ENCODE data around the gene ELP4. TPM values are rescaled to one million over a fixed set of nuclear protein-coding genes. Genes with fewer than 3 reads are reported as not detected.

The ELP4 gene
- total RNA-seq, 1 experiment from 2014 or later: 17.2 TPM

DNA sequence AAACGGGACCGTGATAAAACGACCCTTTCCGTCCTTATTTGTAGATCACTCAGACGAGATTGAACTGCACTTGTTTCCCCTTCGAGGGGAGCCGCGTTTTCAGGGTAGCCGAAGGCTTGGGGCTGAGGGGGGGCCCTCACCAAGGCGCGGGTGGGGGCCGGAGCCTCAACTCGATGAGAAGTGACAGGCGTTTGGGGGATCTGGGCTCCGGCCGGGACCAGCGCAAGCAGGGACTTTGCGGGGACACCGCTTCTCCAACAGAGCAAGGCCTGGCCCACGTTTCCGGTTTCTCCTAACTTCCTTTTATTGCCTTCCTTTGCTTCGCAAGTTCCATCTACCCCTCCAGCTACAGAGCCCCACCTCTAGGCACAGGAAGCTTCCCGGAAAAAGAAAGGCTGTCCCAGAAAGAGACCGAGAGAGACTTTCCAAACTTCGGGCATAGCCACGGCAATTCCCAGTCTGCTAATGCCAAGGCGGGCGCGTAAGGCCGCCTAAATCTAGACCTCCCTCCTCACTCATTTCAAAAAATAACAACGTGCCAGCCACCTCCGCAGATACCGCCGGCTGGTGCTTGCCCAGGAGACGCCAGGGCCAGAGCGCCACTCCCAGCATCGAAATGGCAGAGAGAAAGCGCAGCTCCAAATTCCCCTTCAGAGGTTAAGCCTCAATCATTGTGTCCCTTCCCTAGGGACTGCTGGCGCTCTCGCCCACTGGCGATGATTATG is 294.9 kb downstream of the ELP4 start:
- ChIA-PET CTCF (no interaction called here), POLR2A (no interaction called here)
- H3K36me3 ChIP-seq (ENCODE audit: control insufficient read depth, insufficient read depth, low read length): no peaks in the 10 kb centered on the region
- H3K9me3 ChIP-seq (ENCODE audit: control insufficient read depth, insufficient read depth, low read depth, low read length): no peaks in the 10 kb centered on the region
- no peaks in the 10 kb centered on the region for H3K4me1 ChIP-seq (ENCODE audit: control insufficient read depth, insufficient read depth, low read length)
- peaks cover 35% of the 10 kb centered on the region for H3K27me3 ChIP-seq (ENCODE audit: control insufficient read depth, insufficient read depth, low read length)
- H3K4me3 ChIP-seq (ENCODE audit: low read depth in 2 of 2, low read length in 2 of 2): no peak overlapping the region
- in situ Hi-C loops (cut with HindIII; ENCODE audit: low pct_unique_long_range_greater_than_20kb, low sequenced_read_pairs) (no loop called here), intact Hi-C loops (cut with micrococcal nuclease; ENCODE audit: unreplicated experiment) (no loop called here)
- H3K27ac ChIP-seq (ENCODE audit: low read length): no peak overlapping the region
- TF ChIP-seq POLR2AphosphoS5 (IDR thresholded peaks at IDR 0.05; ENCODE audit: low read depth, low read length): no peak
- DNase-seq (ENCODE audit: low read depth, low spot score): no peak
- no TSS peak for BruUV-seq (replicated peaks)
- ATAC-seq: no peak

DNA sequence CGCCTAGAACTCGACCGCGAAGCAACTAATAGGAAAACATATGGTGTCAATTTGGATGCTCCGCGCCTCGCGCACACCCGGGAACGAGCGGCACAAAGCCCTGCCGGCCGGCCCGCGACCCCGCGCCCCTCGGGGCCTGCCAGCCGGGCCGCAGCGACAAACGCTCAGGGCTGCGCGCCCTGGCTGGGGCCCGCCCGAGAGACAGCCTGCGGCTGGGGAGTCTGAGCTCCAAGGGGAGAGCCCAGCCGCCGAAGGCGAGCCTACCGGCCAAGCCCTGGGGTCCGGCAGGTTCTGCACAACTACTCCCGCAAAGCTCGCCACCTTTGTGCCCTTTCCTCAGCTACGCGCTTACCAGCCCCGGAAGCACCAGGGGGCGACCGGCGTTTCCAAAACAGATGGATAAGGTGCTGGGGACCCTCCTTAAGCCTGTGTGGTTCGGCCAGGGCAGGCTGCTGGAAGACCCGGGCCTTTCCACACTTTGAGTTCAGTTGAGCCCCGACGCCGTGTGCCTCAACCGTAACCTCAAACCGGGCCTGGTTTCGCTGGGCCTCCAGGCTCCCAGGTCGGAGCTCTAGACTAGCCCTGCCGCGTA is 295.6 kb downstream of the ELP4 start:
- POLR2A ChIA-PET: no interaction called here
- no peak for ATAC-seq
- intact Hi-C loops (cut with micrococcal nuclease; ENCODE audit: unreplicated experiment) (no loop called here), in situ Hi-C loops (cut with HindIII; ENCODE audit: low pct_unique_long_range_greater_than_20kb, low sequenced_read_pairs) (no loop called here)
- no peaks in the 10 kb centered on the region for H3K36me3 ChIP-seq (ENCODE audit: control insufficient read depth, insufficient read depth, low read length)
- H3K27ac ChIP-seq (ENCODE audit: low read length): no peak overlapping the region
- H3K4me3 ChIP-seq (ENCODE audit: low read depth in 2 of 2, low read length in 2 of 2): no peak overlapping the region
- no peaks in the 10 kb centered on the region for H3K4me1 ChIP-seq (ENCODE audit: control insufficient read depth, insufficient read depth, low read length)
- H3K27me3 ChIP-seq (ENCODE audit: control insufficient read depth, insufficient read depth, low read length): peaks cover 36% of the 10 kb centered on the region
- H3K9me3 ChIP-seq (ENCODE audit: control insufficient read depth, insufficient read depth, low read depth, low read length): no peaks in the 10 kb centered on the region
- DNase-seq (ENCODE audit: low read depth, low spot score): no peak
- BruUV-seq (replicated peaks): no TSS peak
- no peak for TF ChIP-seq SIN3A (IDR thresholded peaks at IDR 0.05; ENCODE audit: borderline replicate concordance, insufficient read depth, low read depth, low read length)
- TF ChIP-seq, protein P1, sequence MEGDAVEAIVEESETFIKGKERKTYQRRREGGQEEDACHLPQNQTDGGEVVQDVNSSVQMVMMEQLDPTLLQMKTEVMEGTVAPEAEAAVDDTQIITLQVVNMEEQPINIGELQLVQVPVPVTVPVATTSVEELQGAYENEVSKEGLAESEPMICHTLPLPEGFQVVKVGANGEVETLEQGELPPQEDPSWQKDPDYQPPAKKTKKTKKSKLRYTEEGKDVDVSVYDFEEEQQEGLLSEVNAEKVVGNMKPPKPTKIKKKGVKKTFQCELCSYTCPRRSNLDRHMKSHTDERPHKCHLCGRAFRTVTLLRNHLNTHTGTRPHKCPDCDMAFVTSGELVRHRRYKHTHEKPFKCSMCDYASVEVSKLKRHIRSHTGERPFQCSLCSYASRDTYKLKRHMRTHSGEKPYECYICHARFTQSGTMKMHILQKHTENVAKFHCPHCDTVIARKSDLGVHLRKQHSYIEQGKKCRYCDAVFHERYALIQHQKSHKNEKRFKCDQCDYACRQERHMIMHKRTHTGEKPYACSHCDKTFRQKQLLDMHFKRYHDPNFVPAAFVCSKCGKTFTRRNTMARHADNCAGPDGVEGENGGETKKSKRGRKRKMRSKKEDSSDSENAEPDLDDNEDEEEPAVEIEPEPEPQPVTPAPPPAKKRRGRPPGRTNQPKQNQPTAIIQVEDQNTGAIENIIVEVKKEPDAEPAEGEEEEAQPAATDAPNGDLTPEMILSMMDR (IDR thresholded peaks at IDR 0.05): no peak
- no peak for TF ChIP-seq POLR2AphosphoS5 (IDR thresholded peaks at IDR 0.05; ENCODE audit: low read depth, low read length)
- TF ChIP-seq, protein P2, sequence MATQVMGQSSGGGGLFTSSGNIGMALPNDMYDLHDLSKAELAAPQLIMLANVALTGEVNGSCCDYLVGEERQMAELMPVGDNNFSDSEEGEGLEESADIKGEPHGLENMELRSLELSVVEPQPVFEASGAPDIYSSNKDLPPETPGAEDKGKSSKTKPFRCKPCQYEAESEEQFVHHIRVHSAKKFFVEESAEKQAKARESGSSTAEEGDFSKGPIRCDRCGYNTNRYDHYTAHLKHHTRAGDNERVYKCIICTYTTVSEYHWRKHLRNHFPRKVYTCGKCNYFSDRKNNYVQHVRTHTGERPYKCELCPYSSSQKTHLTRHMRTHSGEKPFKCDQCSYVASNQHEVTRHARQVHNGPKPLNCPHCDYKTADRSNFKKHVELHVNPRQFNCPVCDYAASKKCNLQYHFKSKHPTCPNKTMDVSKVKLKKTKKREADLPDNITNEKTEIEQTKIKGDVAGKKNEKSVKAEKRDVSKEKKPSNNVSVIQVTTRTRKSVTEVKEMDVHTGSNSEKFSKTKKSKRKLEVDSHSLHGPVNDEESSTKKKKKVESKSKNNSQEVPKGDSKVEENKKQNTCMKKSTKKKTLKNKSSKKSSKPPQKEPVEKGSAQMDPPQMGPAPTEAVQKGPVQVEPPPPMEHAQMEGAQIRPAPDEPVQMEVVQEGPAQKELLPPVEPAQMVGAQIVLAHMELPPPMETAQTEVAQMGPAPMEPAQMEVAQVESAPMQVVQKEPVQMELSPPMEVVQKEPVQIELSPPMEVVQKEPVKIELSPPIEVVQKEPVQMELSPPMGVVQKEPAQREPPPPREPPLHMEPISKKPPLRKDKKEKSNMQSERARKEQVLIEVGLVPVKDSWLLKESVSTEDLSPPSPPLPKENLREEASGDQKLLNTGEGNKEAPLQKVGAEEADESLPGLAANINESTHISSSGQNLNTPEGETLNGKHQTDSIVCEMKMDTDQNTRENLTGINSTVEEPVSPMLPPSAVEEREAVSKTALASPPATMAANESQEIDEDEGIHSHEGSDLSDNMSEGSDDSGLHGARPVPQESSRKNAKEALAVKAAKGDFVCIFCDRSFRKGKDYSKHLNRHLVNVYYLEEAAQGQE (IDR thresholded peaks at IDR 0.05; ENCODE audit: insufficient read depth in 1 of 2, low read depth in 2 of 2, low read length in 1 of 2): no peak
- TF ChIP-seq TCF7L2 (IDR thresholded peaks at IDR 0.05; ENCODE audit: low read depth, low read length): no peak
- CTCF ChIA-PET: no interaction called here

DNA sequence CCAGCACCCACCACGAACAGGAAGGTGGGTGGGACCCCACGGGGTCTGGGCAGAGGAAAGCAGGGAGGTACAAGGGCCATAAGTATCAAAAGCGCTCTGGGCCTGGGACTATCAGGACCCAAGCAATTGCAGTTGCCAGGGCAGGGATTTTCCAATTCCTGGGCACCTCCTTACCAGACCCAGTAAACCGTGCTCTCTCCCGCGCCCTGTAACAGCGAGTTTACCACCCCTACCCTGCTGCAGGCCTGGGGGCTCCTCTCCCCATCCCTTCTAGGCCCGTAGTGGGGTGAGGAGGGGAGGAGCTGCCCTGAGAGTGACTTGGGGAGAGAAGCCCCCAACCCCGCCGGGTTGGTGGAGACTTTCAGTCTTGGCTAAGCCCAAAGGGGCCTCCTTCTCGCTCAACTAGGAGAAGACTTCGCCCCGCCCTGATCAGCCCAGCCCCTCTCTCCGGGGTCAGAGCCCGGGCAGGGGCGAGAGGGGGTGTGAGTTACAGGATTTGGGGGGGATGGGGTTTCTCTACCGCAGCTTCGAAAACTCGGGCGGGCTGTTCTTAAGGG is 296.1 kb downstream of the ELP4 start:
- H3K27ac ChIP-seq (ENCODE audit: low read length): no peak overlapping the region

More for the DNA sequence above, 296.1 kb downstream of the ELP4 start:
- no peaks in the 10 kb centered on the region for H3K4me1 ChIP-seq (ENCODE audit: control insufficient read depth, insufficient read depth, low read length)
- no peak overlapping the region for H3K4me3 ChIP-seq (ENCODE audit: low read depth in 2 of 2, low read length in 2 of 2)
- no peak for ATAC-seq
- DNase-seq (ENCODE audit: low read depth, low spot score): no peak
- ChIA-PET POLR2A (no interaction called here), CTCF (interaction anchor here (0.6 kb wide), 1 partner anchor 15 kb away, joined by 6 read pairs; no protein-coding TSS in a partner anchor)
- no peaks in the 10 kb centered on the region for H3K9me3 ChIP-seq (ENCODE audit: control insufficient read depth, insufficient read depth, low read depth, low read length)
- TF ChIP-seq SIN3A (IDR thresholded peaks at IDR 0.05; ENCODE audit: borderline replicate concordance, insufficient read depth, low read depth, low read length): no peak
- TF ChIP-seq TCF7L2 (IDR thresholded peaks at IDR 0.05; ENCODE audit: low read depth, low read length): no peak
- TF ChIP-seq, protein P1 (IDR thresholded peaks at IDR 0.05): no peak
- TF ChIP-seq, protein P2 (IDR thresholded peaks at IDR 0.05; ENCODE audit: insufficient read depth in 1 of 2, low read depth in 2 of 2, low read length in 1 of 2): no peak
- TF ChIP-seq POLR2AphosphoS5 (IDR thresholded peaks at IDR 0.05; ENCODE audit: low read depth, low read length): no peak
- H3K27me3 ChIP-seq (ENCODE audit: control insufficient read depth, insufficient read depth, low read length): peaks cover 34% of the 10 kb centered on the region
- no peaks in the 10 kb centered on the region for H3K36me3 ChIP-seq (ENCODE audit: control insufficient read depth, insufficient read depth, low read length)
- intact Hi-C loops (cut with micrococcal nuclease; ENCODE audit: unreplicated experiment): no loop called here
- in situ Hi-C loops (cut with HindIII; ENCODE audit: low pct_unique_long_range_greater_than_20kb, low sequenced_read_pairs): no loop called here
- no TSS peak for BruUV-seq (replicated peaks)
